CD4-positive, alpha-beta memory T cell (primary cell): ENCODE data around the gene CH25H. TPM values are rescaled to one million over a fixed set of nuclear protein-coding genes. Genes with fewer than 3 reads are reported as not detected.

Source experiments
- CTCF ChIA-PET: fragments of 350-600 bp; sonication (Branson Sonifier 250); formaldehyde crosslinking; loops from one replicate; lab custom pipeline; 2021; ENCODE audit warnings: inconsistent platforms; ENCODE audit not compliant: partially characterized antibody; lab: Charles Lee
- POLR2A ChIA-PET: fragments of 350-600 bp; sonication (Branson Sonifier 250); formaldehyde crosslinking; loops from one replicate; lab custom pipeline; 2021; ENCODE audit not compliant: partially characterized antibody; lab: Charles Lee
- DNase-seq, 5 donors: peaks; one replicate each; pipeline versions ENCODE4 v3.0.0 to v3.0.0-alpha.2; 2020 to 2022; ENCODE audit warnings: mixed read lengths in 1 of 5
- H3K27ac ChIP-seq: one replicate; pipeline ENCODE4 v1.7.0; 2013; ENCODE audit warnings: low read depth, low read length
- H3K27me3 ChIP-seq: 2 replicates; pipeline ENCODE4 v1.7.0; 2013; ENCODE audit warnings: mild to moderate bottlenecking, low read length, moderate library complexity; ENCODE audit not compliant: insufficient read depth
- H3K36me3 ChIP-seq: 2 replicates; pipeline ENCODE4 v1.7.0; 2013; ENCODE audit warnings: mild to moderate bottlenecking, low read length, moderate library complexity; ENCODE audit not compliant: insufficient read depth
- H3K4me1 ChIP-seq: 2 replicates; pipeline ENCODE4 v1.7.0; 2013; ENCODE audit warnings: mild to moderate bottlenecking, low read length, moderate library complexity; ENCODE audit not compliant: insufficient read depth
- H3K4me3 ChIP-seq, 2 donors: one replicate each; pipeline ENCODE4 v1.7.0; 2013; ENCODE audit warnings: low read length in 2 of 2, mild to moderate bottlenecking in 1 of 2
- H3K9me3 ChIP-seq, 2 donors: one replicate each; pipeline ENCODE4 v1.7.0; 2013; ENCODE audit warnings: low read length in 2 of 2, control low read depth in 1 of 2; ENCODE audit not compliant: control insufficient read depth in 1 of 2
- H3K27ac Mint-ChIP-seq, 7 donors: one replicate each; pipeline ENCODE4 v1.8.0; 2020 to 2021; ENCODE audit warnings: mixed read lengths in 7 of 7, mild to moderate bottlenecking in 6 of 7, inconsistent platforms in 3 of 7, moderate library complexity in 3 of 7
- H3K27me3 Mint-ChIP-seq, 2 donors: one replicate each; pipeline ENCODE4 v1.8.0; 2020 to 2021; ENCODE audit warnings: mixed read lengths in 2 of 2
- H3K36me3 Mint-ChIP-seq, 2 donors: one replicate each; pipeline ENCODE4 v1.8.0; 2020 to 2021; ENCODE audit warnings: mixed read lengths in 2 of 2, inconsistent platforms in 1 of 2, mild to moderate bottlenecking in 1 of 2
- H3K4me1 Mint-ChIP-seq, 4 donors: one replicate each; pipeline ENCODE4 v1.8.0; 2020 to 2021; ENCODE audit warnings: mixed read lengths in 4 of 4, mild to moderate bottlenecking in 1 of 4
- H3K4me3 Mint-ChIP-seq, 8 donors: one replicate each; pipeline ENCODE4 v1.8.0; 2020 to 2021; ENCODE audit warnings: mixed read lengths in 8 of 8, mild to moderate bottlenecking in 7 of 8, moderate library complexity in 6 of 8, inconsistent platforms in 3 of 8
- H3K9me3 Mint-ChIP-seq, 8 donors: one replicate each; pipeline ENCODE4 v1.8.0; 2020 to 2021; ENCODE audit warnings: mixed read lengths in 8 of 8, mild to moderate bottlenecking in 5 of 8, inconsistent platforms in 3 of 8, moderate library complexity in 1 of 8
- intact Hi-C: fragments of 100-400 bp; cut with micrococcal nuclease; formaldehyde crosslinking; loops from one replicate; pipeline ENCODE4 v1.15.1; 2023
- polyA plus RNA-seq, 2 donors: library from polyadenylated mRNA; unstranded; fragments of 300-500 nt; fragmentation: Illumina TruSeq; gene quantifications; one replicate each; pipeline ENCODE4 v1.2.3, GENCODE V29; 2021
- total RNA-seq, 2 experiments: library from RNA; stranded (reverse); gene quantifications; one replicate each; pipeline ENCODE4 v1.2.3, GENCODE V29; 2021

CH25H gene
- total and polyA plus RNA-seq, 4 experiments from 2014 or later = 0.10 to 0.46 TPM; not detected in 2

GRCh38 chr10:89241486-89242344 lies 34.6 kb upstream of the CH25H start:
- intact Hi-C loops = no loop called here
- Histone ChIP-seq H3K4me3 (no peak overlapping the region), H3K4me1 (peaks cover 3% of the 10 kb centered on the region), H3K27me3 (no peaks in the 10 kb centered on the region), H3K9me3 (no peaks in the 10 kb centered on the region), H3K27ac (no peak overlapping the region), H3K36me3 (peaks cover 5% of the 10 kb centered on the region)
- no peaks in the 10 kb centered on the region for H3K9me3 Mint-ChIP-seq
- H3K4me1 Mint-ChIP-seq = peaks cover 0 to 11% (median 7%) of the 10 kb centered on the region in 4 donors
- no peaks in the 10 kb centered on the region for H3K27me3 Mint-ChIP-seq
- CTCF ChIA-PET = interaction anchor here (1.0 to 3.0 kb wide), 3 partner anchors 9 to 24 kb away, joined by 4 to 10 read pairs (median 8); partner anchors contain the start of gene LIPA
- POLR2A ChIA-PET = interaction anchor here (1.2 kb wide), 1 partner anchor 250 kb away, joined by 3 read pairs; no protein-coding TSS in a partner anchor
- H3K4me3 Mint-ChIP-seq = no peak overlapping the region
- DNase-seq = no peak
- H3K27ac Mint-ChIP-seq = no peak overlapping the region
- peaks cover 32 to 42% of the 10 kb centered on the region in 2 donors for H3K36me3 Mint-ChIP-seq

GRCh38 chr10:89241026-89241425 lies 33.9 kb upstream of the CH25H start:
- Histone ChIP-seq H3K9me3 (no peaks in the 10 kb centered on the region), H3K36me3 (peaks cover 5% of the 10 kb centered on the region), H3K4me3 (no peak overlapping the region), H3K4me1 (peaks cover 3% of the 10 kb centered on the region), H3K27me3 (no peaks in the 10 kb centered on the region), H3K27ac (no peak overlapping the region)
- intact Hi-C loops = no loop called here
- ChIA-PET POLR2A (interaction anchor here (1.2 kb wide), 1 partner anchor 249 kb away, joined by 3 read pairs; no protein-coding TSS in a partner anchor), CTCF (interaction anchor here (0.5 to 1.8 kb wide), 3 partner anchors 10 to 147 kb away, joined by 3 to 8 read pairs (median 4); partner anchors contain the start of gene LIPA)
- Mint-ChIP-seq H3K27ac (no peak overlapping the region), H3K27me3 (no peaks in the 10 kb centered on the region), H3K4me1 (peaks cover 0 to 11% (median 7%) of the 10 kb centered on the region in 4 donors), H3K9me3 (no peaks in the 10 kb centered on the region), H3K4me3 (no peak overlapping the region), H3K36me3 (peaks cover 39 to 48% of the 10 kb centered on the region in 2 donors)
- DNase-seq = no peak

GRCh38 chr10:89240519-89240918 lies 33.4 kb upstream of the CH25H start:
- no peak for DNase-seq
- Mint-ChIP-seq H3K4me1 (peaks cover 0 to 9% (median 3%) of the 10 kb centered on the region in 4 donors), H3K9me3 (no peaks in the 10 kb centered on the region), H3K4me3 (no peak overlapping the region), H3K27ac (no peak overlapping the region), H3K36me3 (peaks cover 41 to 48% of the 10 kb centered on the region in 2 donors), H3K27me3 (no peaks in the 10 kb centered on the region)
- CTCF ChIA-PET = interaction anchor here (0.5 to 1.8 kb wide), 3 partner anchors 11 to 148 kb away, joined by 3 to 8 read pairs (median 4); partner anchors contain the start of gene LIPA
- POLR2A ChIA-PET = interaction anchor here (1.2 kb wide), 1 partner anchor 249 kb away, joined by 3 read pairs; no protein-coding TSS in a partner anchor
- Histone ChIP-seq H3K9me3 (no peaks in the 10 kb centered on the region), H3K27me3 (no peaks in the 10 kb centered on the region), H3K27ac (no peak overlapping the region), H3K4me1 (peaks cover 3% of the 10 kb centered on the region), H3K36me3 (peaks cover 1% of the 10 kb centered on the region), H3K4me3 (no peak overlapping the region)
- intact Hi-C loops = no loop called here

GRCh38 chr10:89238956-89239644 lies 32.0 kb upstream of the CH25H start:
- intact Hi-C loops = no loop called here
- Histone ChIP-seq H3K36me3 (no peaks in the 10 kb centered on the region), H3K27ac (no peak overlapping the region), H3K4me3 (no peak overlapping the region), H3K4me1 (peaks cover 3% of the 10 kb centered on the region), H3K9me3 (no peaks in the 10 kb centered on the region), H3K27me3 (no peaks in the 10 kb centered on the region)
- Mint-ChIP-seq H3K27ac (no peak overlapping the region), H3K27me3 (no peaks in the 10 kb centered on the region), H3K9me3 (no peaks in the 10 kb centered on the region), H3K4me1 (peaks cover 0 to 9% (median 2%) of the 10 kb centered on the region in 4 donors), H3K36me3 (peaks cover 50 to 52% of the 10 kb centered on the region in 2 donors), H3K4me3 (no peak overlapping the region)
- ChIA-PET POLR2A (no interaction called here), CTCF (no interaction called here)
- no peak for DNase-seq

- Histone ChIP-seq H3K27ac (no peak overlapping the region), H3K4me3 (no peak overlapping the region), H3K36me3 (no peaks in the 10 kb centered on the region), H3K9me3 (no peaks in the 10 kb centered on the region), H3K4me1 (no peaks in the 10 kb centered on the region), H3K27me3 (no peaks in the 10 kb centered on the region)
- H3K27me3 Mint-ChIP-seq = no peaks in the 10 kb centered on the region
- intact Hi-C loops = no loop called here
- peak overlapping the region in 1 of 7 donors; percentile 25 for H3K27ac Mint-ChIP-seq
- no peaks in the 10 kb centered on the region for H3K9me3 Mint-ChIP-seq
- ChIA-PET CTCF (no interaction called here), POLR2A (no interaction called here)
- H3K4me3 Mint-ChIP-seq = no peak overlapping the region
- H3K36me3 Mint-ChIP-seq = peaks cover 51 to 58% of the 10 kb centered on the region in 2 donors
- H3K4me1 Mint-ChIP-seq = peaks cover 0 to 14% (median 2%) of the 10 kb centered on the region in 4 donors
- no peak for DNase-seq
Observed at GRCh38 chr10:89237849-89238248, 30.7 kb upstream of the CH25H start.

GRCh38 chr10:89236226-89236797 lies 29.2 kb upstream of the CH25H start:
- H3K4me3 ChIP-seq = no peak overlapping the region
- Mint-ChIP-seq H3K4me1 (peaks cover 0 to 10% (median 1%) of the 10 kb centered on the region in 4 donors), H3K27me3 (no peaks in the 10 kb centered on the region), H3K36me3 (peaks cover 49 to 57% of the 10 kb centered on the region in 2 donors), H3K9me3 (no peaks in the 10 kb centered on the region), H3K27ac (no peak overlapping the region), H3K4me3 (no peak overlapping the region)
- ChIA-PET POLR2A (no interaction called here), CTCF (interaction anchor here (1.1 kb wide), 1 partner anchor 17 kb away, joined by 3 read pairs; no protein-coding TSS in a partner anchor)
- intact Hi-C loops = no loop called here
- H3K9me3 ChIP-seq = no peaks in the 10 kb centered on the region
- DNase-seq = no peak
- H3K27me3 ChIP-seq = no peaks in the 10 kb centered on the region
- no peaks in the 10 kb centered on the region for H3K4me1 ChIP-seq
- H3K27ac ChIP-seq = no peak overlapping the region
- no peaks in the 10 kb centered on the region for H3K36me3 ChIP-seq
